ENCODE data around the gene ETAA1.

DNA sequence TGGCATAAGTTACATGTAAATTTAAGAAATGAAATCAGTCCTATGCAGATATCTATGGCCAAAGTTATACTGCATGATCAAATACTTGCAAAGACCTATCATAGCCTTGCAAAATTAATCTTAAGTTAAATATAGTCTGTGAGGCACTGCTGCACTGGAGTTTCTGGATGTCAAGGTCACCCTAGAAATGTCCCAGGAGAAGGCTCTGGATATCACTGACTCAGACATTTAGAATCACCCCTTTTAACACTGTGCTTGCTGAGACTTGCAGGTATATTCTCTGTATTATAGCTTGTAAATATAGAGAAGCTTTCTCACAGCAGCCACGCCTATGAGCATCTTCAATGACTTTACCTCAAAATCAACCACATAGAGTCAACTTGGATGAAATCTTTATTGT, 51.5 kb downstream of the ETAA1 start:
- TF ChIP-seq CEBPB (IDR thresholded peaks at IDR 0.05) (no peak), ZBTB7A (IDR thresholded peaks at IDR 0.05; ENCODE audit: low read depth) (no peak), EGR1 (IDR thresholded peaks at IDR 0.05) (no peak), FOXM1 (IDR thresholded peaks at IDR 0.05; ENCODE audit: borderline replicate concordance, low read depth) (no peak), RAD21 (IDR thresholded peaks at IDR 0.05; ENCODE audit: low read depth) (no peak), CREB1 (IDR thresholded peaks at IDR 0.05; ENCODE audit: low read depth) (no peak), TAF1 (IDR thresholded peaks at IDR 0.05; ENCODE audit: low read depth) (no peak), NFIC (IDR thresholded peaks at IDR 0.05) (no peak), YY1 (IDR thresholded peaks at IDR 0.05; ENCODE audit: low read depth) (no peak)
- TF ChIP-seq, protein P1, sequence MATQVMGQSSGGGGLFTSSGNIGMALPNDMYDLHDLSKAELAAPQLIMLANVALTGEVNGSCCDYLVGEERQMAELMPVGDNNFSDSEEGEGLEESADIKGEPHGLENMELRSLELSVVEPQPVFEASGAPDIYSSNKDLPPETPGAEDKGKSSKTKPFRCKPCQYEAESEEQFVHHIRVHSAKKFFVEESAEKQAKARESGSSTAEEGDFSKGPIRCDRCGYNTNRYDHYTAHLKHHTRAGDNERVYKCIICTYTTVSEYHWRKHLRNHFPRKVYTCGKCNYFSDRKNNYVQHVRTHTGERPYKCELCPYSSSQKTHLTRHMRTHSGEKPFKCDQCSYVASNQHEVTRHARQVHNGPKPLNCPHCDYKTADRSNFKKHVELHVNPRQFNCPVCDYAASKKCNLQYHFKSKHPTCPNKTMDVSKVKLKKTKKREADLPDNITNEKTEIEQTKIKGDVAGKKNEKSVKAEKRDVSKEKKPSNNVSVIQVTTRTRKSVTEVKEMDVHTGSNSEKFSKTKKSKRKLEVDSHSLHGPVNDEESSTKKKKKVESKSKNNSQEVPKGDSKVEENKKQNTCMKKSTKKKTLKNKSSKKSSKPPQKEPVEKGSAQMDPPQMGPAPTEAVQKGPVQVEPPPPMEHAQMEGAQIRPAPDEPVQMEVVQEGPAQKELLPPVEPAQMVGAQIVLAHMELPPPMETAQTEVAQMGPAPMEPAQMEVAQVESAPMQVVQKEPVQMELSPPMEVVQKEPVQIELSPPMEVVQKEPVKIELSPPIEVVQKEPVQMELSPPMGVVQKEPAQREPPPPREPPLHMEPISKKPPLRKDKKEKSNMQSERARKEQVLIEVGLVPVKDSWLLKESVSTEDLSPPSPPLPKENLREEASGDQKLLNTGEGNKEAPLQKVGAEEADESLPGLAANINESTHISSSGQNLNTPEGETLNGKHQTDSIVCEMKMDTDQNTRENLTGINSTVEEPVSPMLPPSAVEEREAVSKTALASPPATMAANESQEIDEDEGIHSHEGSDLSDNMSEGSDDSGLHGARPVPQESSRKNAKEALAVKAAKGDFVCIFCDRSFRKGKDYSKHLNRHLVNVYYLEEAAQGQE (IDR thresholded peaks at IDR 0.05; ENCODE audit: low read depth), result no peak
- TF ChIP-seq, protein P2, sequence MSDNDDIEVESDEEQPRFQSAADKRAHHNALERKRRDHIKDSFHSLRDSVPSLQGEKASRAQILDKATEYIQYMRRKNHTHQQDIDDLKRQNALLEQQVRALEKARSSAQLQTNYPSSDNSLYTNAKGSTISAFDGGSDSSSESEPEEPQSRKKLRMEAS (IDR thresholded peaks at IDR 0.05), result no peak

Data from Ishikawa (cell line).